ENCODE measurements around the gene P4HTM.

The P4HTM gene

DNA sequence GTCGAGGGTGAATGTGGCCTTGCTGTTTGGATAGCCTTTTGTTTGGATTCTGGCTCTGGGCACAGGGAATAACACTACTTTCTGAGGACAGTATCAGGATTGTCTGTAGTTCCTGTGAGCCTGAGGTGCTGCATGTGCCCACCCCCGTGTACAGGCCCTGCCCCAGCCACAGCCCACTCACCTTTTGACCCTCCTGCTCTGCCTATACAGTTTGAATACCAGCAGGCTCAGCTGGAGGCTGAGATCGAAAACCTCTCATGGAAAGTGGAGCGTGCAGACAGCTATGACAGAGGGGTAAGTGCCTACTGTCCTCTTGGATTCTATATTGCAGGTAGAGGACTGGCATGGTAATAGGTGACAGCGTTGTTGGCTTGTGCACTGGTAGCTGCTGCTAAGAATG lies 7.4 kb upstream of the P4HTM start:
- no peak overlapping the region for H3K4me3 ChIP-seq (ENCODE audit: low read depth, low read length)
- TF ChIP-seq CTCF (IDR thresholded peaks at IDR 0.05; ENCODE audit: control insufficient read depth, extremely low read depth, insufficient read depth), result no peak
- no peak for DNase-seq (ENCODE audit: low read depth)

DNA sequence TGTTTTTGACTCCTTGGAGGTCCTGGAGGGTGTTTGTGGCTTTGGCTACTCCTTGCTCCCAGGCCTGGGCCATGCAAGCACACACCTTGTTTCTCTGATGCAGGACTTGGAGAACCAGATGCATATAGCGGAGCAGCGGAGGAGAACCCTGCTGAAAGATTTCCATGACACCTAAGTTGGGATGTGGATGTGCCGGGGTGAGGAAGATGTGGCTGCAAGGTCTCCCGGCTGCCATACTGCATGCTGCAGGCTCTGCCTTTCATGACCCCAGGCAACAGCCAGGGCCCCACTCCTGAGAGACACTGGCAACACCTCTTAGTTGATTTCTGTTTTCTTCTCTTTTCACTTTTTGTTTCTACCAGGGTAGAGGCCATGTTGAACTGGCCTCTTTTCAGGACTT lies 6.9 kb upstream of the P4HTM start:
- DNase-seq (ENCODE audit: low read depth), result no peak
- TF ChIP-seq CTCF (IDR thresholded peaks at IDR 0.05; ENCODE audit: control insufficient read depth, extremely low read depth, insufficient read depth), result no peak
- H3K4me3 ChIP-seq (ENCODE audit: low read depth, low read length), result no peak overlapping the region

DNA sequence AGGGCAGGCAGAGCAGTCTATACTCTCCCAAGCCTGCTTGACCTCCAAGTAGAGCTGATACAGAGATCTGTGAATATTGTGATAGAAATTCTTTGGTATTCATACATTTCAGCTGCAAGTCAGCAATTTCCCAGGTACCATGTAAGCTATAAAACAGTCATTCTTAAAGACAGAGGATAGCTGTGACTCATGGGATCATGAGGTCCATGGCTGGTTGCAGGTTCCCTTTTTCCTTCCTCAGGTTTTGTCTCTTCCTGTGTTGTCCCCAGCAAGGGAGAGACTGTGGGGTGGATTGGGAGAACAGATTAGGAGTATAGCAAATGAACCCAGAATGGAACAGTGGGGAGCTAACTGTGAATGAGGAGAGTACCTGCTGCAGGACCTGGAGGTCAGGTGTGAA lies 5.4 kb upstream of the P4HTM start:
- TF ChIP-seq CTCF (IDR thresholded peaks at IDR 0.05; ENCODE audit: control insufficient read depth, extremely low read depth, insufficient read depth), result no peak
- no peak overlapping the region for H3K4me3 ChIP-seq (ENCODE audit: low read depth, low read length)
- DNase-seq (ENCODE audit: low read depth), result no peak

DNA sequence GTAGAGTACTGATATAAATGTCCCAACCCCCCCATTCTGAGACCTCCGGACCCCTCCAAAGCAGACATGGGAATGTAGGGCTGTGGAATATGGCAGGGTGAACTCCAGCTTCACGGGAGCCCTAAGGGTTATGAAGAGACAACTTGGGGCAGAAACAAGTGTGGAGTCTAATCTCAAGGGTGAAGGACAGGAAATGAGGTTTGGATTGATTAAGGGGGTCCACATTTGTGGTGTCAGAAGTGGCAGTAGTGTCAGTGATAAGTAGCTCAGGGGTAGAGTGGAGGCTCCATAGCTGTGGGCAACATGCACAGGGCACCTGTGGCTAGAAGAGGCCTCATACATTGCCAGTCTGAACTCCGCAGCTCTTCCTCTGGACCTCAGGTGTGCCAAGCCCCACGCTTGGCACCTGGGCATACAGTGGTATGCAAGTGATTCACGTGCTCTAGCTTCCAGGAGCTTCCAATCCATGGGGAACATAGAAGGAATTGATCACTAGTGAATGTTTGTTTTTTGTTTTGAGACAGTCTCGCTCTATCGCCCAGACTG lies 4.1 kb upstream of the P4HTM start:
- no peak for DNase-seq (ENCODE audit: low read depth)
- H3K4me3 ChIP-seq (ENCODE audit: low read depth, low read length), result no peak overlapping the region
- TF ChIP-seq CTCF (IDR thresholded peaks at IDR 0.05; ENCODE audit: control insufficient read depth, extremely low read depth, insufficient read depth), result no peak

GRCh38 chr3:48989126-48989795 lies 780 bp upstream of the P4HTM start:
- TF ChIP-seq CTCF (IDR thresholded peaks at IDR 0.05; ENCODE audit: control insufficient read depth, extremely low read depth, insufficient read depth), result no peak
- DNase-seq (ENCODE audit: low read depth), result no peak
- peak overlapping the region; percentile 68 for H3K4me3 ChIP-seq (ENCODE audit: low read depth, low read length)

GRCh38 chr3:48990636-48991469 lies 812 bp downstream of the P4HTM start:
- DNase-seq (ENCODE audit: low read depth), result no peak
- H3K4me3 ChIP-seq (ENCODE audit: low read depth, low read length), result peak overlapping the region; percentile 68
- TF ChIP-seq CTCF (IDR thresholded peaks at IDR 0.05; ENCODE audit: control insufficient read depth, extremely low read depth, insufficient read depth), result no peak

Data from LNCaP clone FGC (cell line).